ENCODE results near the gene CHTOP.

GRCh38 chr1:153662269-153662668 is 28.4 kb downstream of the CHTOP start:
- TF ChIP-seq EZH2 (IDR thresholded peaks at IDR 0.05; ENCODE audit: insufficient read depth, poor library complexity, severe bottlenecking) (no peak), EZH2phosphoT487 (IDR thresholded peaks at IDR 0.05; ENCODE audit: insufficient read depth, low read depth) (no peak)

Data from GM23248 (cell line).